Vagina (tissue), 2 donors: ENCODE results near the gene PISD.

Experiments
- CTCF ChIP-seq, 3 experiments: fragments of 450-650 bp in 2 of 3; fragments of 200-600 bp in 1 of 3; sonication (generic) in 1 of 3; IDR thresholded peaks; one replicate each; pipeline ENCODE4 v1.5.1; 2017 to 2019; ENCODE audit warnings: antibody characterized with exemption in 3 of 3, mild to moderate bottlenecking in 2 of 3, moderate library complexity in 2 of 3
- POLR2A ChIP-seq, 2 donors: fragments of 450-650 bp; IDR thresholded peaks; one replicate each; pipeline ENCODE4 v1.6.1; 2017; ENCODE audit warnings: antibody characterized with exemption in 2 of 2, mild to moderate bottlenecking in 2 of 2, moderate library complexity in 2 of 2
- POLR2AphosphoS5 ChIP-seq, 2 donors: sonication (generic); formaldehyde crosslinking; IDR thresholded peaks; one replicate each; pipeline ENCODE4 v1.9.0; 2017; ENCODE audit warnings: antibody characterized with exemption in 2 of 2, mild to moderate bottlenecking in 2 of 2, low read depth in 1 of 2; ENCODE audit not compliant: insufficient read depth in 1 of 2

- no peak for TF ChIP-seq POLR2A (IDR thresholded peaks at IDR 0.05)
- peak; percentile 29 to 50 for TF ChIP-seq POLR2AphosphoS5 (IDR thresholded peaks at IDR 0.05; ENCODE audit: insufficient read depth in 1 of 2, low read depth in 1 of 2)
- TF ChIP-seq CTCF (IDR thresholded peaks at IDR 0.05): no peak
Measured at GRCh38 chr22:31602259-31602952, 59.6 kb downstream of the PISD start.
